A549 (cell line): Measurements from ENCODE around the gene MYEOV.

Experiments
- CTCF ChIP-seq: fragments of >200 bp; sonication (Bioruptor Twin); formaldehyde crosslinking; IDR thresholded peaks from 3 replicates; pipeline ENCODE4 v1.5.1; 2016
- KDM1A ChIP-seq: fragments of 200-600 bp; sonication (generic); IDR thresholded peaks from 2 replicates; pipeline ENCODE4 v1.6.1; 2016; ENCODE audit warnings: low read depth, mild to moderate bottlenecking
- PHF8 ChIP-seq: fragments of 200-600 bp; sonication (generic); IDR thresholded peaks from 2 replicates; pipeline ENCODE4 v1.6.1; 2016; ENCODE audit warnings: low read depth, mild to moderate bottlenecking, antibody characterized with exemption, moderate library complexity, borderline replicate concordance
- POLR2A ChIP-seq: IDR thresholded peaks from 2 replicates; pipeline ENCODE4 v1.6.1; 2012; ENCODE audit warnings: mild to moderate bottlenecking, low read length
- TP53 ChIP-seq: fragments of 250-450 bp; sonication (Bioruptor Pico); IDR thresholded peaks from 2 replicates; pipeline ENCODE4 v1.5.0; 2021; ENCODE audit warnings: mild to moderate bottlenecking, moderate library complexity

- TF ChIP-seq POLR2A (no peak), CTCF (no peak), PHF8 (no peak), TP53 (no peak), KDM1A (no peak)
Measured at GRCh38 chr11:69280451-69280850, 13.5 kb upstream of the MYEOV start.
